HEK293T (cell line): ENCODE results near the gene KIRREL3.

Source experiments
- BHLHE40 ChIP-seq: fragments of 450-650 bp; IDR thresholded peaks from 2 replicates; pipeline ENCODE4 v1.6.1; 2016; ENCODE audit warnings: mild to moderate bottlenecking, moderate library complexity, borderline replicate concordance
- ELF4 ChIP-seq: fragments of 450-650 bp; IDR thresholded peaks from 2 replicates; pipeline ENCODE4 v1.6.1; 2017; ENCODE audit warnings: antibody characterized with exemption
- FOXM1 ChIP-seq: fragments of 450-650 bp; IDR thresholded peaks from 2 replicates; pipeline ENCODE4 v1.6.1; 2017; ENCODE audit warnings: mild to moderate bottlenecking, borderline replicate concordance
- HDGF ChIP-seq: fragments of 450-650 bp; IDR thresholded peaks from 2 replicates; pipeline ENCODE4 v1.6.1; 2017; ENCODE audit warnings: antibody characterized with exemption, borderline replicate concordance
- L3MBTL2 ChIP-seq: fragments of 450-650 bp; conservative IDR thresholded peaks from 2 replicates; pipeline ENCODE4 v1.6.1; 2016; ENCODE audit warnings: mild to moderate bottlenecking
- LEF1 ChIP-seq: fragments of 450-650 bp; IDR thresholded peaks from 2 replicates; pipeline ENCODE4 v1.6.1; 2017; ENCODE audit warnings: mild to moderate bottlenecking, borderline replicate concordance
- SP1 ChIP-seq: fragments of 450-650 bp; IDR thresholded peaks from 2 replicates; pipeline ENCODE4 v1.6.1; 2017
- TARDBP ChIP-seq: fragments of 450-650 bp; IDR thresholded peaks from 2 replicates; pipeline ENCODE4 v1.6.1; 2016
- ZNF384 ChIP-seq: fragments of 450-650 bp; IDR thresholded peaks from 2 replicates; pipeline ENCODE4 v1.6.1; 2016
- TF ChIP-seq, protein P1 (sequence below): fragments of 450-650 bp; IDR thresholded peaks from 2 replicates; pipeline ENCODE4 v1.6.1; 2016

DNA sequence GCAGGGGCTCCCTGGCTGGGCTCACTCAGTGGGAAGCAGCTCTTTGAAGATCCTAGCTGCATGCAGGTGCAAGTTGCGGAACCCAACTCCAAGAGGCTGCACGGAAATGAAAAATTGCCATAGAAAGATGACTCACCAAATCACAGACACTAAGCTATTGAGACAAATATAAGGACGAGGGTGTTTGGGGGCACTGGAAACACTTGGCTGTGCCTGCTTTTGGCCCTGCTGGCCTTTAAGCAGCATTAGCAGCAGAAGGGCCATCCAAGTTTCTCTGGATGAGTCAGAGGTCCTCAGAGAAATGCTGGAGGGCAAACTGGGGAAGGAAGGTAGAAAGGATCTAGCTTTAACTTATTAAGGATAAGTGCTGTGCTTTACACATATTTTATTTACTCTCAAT is 282.3 kb downstream of the KIRREL3 start:
- TF ChIP-seq SP1 (no peak), TARDBP (no peak), LEF1 (no peak), L3MBTL2 (no peak), FOXM1 (no peak), BHLHE40 (no peak), ZNF384 (no peak), ELF4 (no peak), HDGF (no peak)
- TF ChIP-seq, protein P1, sequence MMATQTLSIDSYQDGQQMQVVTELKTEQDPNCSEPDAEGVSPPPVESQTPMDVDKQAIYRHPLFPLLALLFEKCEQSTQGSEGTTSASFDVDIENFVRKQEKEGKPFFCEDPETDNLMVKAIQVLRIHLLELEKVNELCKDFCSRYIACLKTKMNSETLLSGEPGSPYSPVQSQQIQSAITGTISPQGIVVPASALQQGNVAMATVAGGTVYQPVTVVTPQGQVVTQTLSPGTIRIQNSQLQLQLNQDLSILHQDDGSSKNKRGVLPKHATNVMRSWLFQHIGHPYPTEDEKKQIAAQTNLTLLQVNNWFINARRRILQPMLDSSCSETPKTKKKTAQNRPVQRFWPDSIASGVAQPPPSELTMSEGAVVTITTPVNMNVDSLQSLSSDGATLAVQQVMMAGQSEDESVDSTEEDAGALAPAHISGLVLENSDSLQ, result no peak
